HG03342 (cell line): ENCODE data around the gene STRN3.

Experiments
- ATAC-seq: cut with Tn5 transposase; IDR thresholded peaks from one replicate; pipeline ENCODE4 v1.9.1; 2021; ENCODE audit warnings: mild to moderate bottlenecking, moderate library complexity; ENCODE audit not compliant: unreplicated experiment

Gene STRN3

DNA sequence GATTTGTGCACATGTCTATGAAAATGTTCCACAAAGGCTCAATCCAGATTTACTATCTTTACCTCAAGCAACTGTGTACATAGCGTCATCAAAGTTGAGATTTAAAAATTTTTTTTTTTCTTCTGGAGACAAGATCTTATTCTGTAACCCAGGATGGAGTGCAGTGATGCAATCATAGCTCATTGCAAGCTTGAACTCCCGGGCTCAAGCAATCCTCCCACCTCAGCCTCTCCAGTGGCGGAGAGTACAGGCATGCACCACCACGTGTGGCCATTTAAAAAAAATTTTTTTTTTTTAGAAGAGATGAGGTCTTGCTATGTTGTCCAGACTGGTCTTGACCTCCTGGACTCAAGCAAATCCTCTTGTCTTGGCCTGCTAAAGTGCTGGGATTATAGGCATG, 149.5 kb downstream of the STRN3 start:
- ATAC-seq, result no peak

DNA sequence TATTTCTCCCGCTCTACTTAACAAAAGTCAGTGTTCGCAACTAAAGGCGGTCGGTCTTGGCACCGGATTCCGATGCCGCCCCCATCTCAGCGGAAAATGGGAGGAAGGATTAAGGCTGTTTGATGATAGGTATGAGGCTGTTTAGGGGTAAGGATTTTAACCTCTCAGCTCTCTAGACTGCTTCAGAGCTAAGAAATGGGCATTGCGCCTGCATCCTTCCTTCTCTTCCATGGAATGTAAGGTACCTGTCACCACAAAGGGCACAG, 150.5 kb downstream of the STRN3 start:
- ATAC-seq, result no peak

DNA sequence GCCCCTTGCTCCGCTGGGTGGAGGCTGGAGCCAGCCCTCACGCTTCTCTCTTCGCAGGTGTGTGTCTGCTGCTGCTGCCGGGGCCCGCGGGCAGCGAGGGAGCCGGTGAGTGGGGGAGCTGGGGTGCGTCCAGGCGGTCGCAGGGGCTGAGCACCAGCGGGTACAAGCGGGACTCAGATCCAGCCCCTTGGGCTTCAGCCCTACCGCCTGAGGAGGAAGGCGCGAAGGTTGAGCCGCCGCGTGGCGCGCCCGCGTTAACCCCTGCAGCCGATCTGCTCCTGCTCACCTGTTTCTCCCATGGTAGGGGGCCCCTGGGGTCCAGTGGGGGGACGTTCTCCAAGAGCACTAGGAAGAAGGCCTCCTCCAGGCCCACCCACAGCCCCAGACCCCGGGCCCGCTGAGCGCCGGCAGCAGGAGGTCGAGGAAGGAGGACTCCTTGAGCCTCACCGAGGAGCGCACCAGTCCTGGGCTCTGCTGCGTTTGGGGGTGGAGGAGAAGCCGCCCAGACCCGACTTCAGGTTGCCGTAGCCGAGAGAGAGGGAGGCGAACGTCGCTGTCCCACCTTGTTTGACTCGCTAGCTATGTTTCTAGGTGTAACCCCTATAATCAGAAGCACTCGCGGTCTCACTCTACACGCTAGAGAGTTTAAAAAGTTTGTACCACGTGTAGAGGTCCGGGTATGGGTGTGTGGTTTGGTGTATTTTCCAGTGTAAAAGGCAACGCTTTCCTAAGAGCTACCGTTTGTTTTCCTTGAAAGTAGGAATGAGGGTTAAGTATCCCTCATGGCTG, 151.0 kb downstream of the STRN3 start:
- peak; percentile 28 for ATAC-seq

DNA sequence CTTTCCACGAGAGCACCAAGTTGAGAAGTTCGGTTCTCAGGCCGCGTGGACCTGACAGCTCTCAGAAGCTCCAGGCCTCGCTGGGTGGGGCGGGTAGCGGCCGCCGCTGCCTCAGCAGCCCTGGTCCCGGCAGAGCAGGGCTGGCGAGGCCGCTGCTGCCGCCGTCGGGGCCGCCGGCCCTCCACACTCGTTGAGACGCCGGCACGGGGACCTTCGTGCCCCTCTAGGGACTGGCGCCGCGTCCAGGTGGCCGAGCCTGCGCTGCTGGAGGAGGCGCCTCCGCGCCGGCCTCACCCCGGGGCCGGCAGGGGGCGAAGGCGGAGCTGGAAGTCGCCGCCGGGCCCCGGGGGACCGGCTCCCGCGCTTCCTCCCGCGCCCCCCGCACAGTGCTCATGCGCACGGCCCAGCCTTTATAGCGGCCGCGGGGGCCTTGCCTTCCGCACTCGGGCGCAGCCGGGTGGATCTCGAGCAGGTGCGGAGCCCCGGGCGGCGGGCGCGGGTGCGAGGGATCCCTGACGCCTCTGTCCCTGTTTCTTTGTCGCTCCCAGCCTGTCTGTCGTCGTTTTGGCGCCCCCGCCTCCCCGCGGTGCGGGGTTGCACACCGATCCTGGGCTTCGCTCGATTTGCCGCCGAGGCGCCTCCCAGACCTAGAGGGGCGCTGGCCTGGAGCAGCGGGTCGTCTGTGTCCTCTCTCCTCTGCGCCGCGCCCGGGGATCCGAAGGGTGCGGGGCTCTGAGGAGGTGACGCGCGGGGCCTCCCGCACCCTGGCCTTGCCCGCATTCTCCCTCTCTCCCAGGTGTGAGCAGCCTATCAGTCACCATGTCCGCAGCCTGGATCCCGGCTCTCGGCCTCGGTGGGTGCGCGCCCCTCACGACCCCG, 151.8 kb downstream of the STRN3 start, which contains the start of gene COCH:
Gene COCH, plus strand, starts transcription at position 440 of the 879 bp plus-strand sequence. Its CDS starts 380 bp downstream, at position 820.
- ATAC-seq, result peak; percentile 62

DNA sequence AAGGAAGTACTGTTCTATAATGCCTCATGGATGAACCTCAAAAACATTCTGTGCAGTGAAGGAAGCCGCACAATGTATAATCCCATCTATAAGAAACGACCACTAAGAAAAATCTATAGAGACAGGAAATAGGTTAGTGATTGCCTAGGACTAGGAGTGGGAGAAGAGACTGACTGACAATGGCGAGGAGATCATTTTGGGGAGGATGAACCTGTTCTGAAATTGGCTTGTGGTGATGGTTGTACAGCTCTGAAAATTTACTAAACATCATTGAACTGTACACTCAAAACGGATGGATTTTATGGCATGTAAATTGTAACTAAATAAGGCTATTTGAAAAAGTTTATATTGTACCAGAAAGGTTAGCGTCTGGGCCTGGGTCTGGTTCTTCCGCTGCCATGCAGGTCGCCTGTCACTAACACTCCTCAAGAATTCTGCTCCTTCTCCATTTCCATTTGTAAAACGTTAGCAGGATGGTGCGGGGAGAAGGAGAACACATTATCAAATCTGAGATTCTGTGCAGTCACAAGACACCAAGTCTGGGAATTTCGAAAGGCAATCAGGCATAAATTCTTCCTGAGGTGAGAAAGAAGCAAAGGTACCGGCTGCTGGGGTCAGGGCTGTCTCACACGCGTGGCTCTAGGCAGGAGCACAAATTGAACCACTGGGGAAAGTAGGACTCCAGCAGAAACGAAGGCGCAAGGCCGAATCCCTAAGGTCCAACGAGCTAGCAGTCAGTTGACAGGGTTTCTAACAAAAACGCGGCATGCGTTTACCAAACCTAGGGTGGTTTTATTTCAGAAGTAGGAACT, 152.7 kb downstream of the STRN3 start:
- no peak for ATAC-seq

DNA sequence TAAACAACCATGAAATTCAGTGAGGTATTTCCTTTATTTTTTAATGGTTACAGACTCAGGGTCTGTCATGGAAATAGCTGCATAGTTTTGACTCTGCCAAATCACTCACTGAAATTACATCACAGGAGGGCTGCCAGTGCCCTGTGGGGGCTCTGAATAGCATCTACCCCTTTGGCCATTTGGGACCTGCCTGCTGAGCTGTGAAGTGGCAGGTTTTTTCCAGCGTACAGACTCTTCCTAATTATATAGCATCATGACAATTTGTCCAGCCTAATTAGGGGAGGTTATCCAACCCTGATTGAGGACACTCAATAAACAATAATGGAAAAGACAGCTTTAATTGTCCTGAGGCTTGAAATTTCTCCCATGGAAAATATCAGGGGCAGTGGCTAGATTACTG, 153.6 kb downstream of the STRN3 start:
- ATAC-seq, result no peak

DNA sequence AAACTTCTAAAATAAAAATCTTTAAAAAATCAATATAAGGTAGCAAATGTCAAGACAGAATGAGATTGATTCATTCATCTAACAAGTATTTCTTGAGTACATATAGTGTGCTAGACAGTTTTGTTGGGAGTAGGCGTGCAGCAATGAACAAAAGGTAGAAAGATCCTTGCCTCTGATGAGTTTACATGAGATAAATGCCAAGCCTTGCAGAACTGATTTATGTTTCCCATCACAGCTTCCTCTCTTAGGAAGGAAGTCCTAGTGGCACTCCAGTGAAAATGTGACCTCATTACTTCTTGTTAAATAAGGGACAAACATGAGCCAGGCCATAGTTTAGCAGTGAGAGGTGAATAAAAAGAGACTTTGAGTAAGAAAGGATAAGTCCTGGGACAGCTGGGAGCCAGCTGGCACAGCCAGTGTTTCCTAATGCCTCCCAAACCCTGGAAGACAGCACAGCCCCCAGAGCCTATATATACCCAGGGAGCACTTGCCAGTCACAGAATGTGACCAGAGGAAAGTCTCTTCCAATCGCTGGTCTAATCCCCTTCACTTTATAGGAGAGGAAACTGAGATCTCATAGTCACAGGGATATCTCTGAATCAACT, 156.5 kb downstream of the STRN3 start:
- no peak for ATAC-seq

DNA sequence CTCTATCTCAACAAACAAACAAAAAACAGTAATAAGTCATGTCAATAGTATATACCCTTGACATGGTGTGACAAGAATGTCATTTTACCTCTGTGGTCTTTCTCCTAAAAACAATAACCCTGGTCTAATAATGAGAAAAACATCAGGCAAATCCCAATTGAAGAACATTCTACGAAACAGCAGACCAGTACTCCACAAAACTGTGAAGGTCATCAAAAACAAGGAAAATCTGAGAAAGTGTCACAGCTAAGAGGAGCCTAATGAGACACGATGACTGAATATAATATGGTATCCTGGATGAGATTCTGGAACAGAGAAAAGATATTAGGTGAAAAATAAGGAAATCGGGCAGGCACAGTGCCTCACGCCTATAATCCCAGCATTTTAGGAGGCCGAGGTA, 157.4 kb downstream of the STRN3 start:
- ATAC-seq, result no peak

DNA sequence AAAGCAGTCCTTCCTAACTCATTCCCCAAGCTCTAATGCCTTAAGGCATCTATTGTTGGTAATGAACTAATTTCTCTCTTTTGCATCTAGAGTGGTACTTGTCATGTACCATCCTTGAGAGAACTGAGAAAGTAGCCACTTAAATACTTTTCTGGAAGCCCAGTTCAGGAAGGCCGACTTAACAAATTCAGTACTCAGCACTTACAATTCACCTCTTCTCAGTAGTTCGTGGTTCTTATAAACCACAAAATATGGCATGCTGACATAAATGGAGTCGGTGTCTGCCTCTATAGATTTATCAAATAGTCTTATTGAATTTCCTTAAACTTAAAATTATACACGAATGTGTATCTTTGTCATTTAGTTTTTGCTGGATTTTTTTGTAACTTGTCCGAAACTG, 161.2 kb downstream of the STRN3 start:
- ATAC-seq, result no peak

DNA sequence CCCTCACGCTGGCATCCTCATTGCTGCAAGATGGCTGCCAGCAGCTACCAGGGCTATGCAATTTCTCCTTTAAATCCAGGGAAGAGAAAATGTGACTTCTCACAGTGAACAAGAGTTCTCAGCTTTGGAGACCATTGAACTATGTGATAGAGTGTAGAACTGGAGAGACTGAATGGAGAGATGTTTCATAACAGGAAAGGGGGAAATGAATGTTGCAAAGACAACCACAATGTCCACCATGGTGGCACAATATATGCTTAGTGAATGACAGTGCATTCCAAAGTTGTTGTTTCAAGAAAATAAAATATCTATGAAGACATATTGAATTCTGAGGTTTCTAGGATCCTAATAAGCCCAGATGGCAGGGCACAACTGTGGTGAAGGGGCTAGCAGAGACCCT, 165.0 kb downstream of the STRN3 start:
- no peak for ATAC-seq

DNA sequence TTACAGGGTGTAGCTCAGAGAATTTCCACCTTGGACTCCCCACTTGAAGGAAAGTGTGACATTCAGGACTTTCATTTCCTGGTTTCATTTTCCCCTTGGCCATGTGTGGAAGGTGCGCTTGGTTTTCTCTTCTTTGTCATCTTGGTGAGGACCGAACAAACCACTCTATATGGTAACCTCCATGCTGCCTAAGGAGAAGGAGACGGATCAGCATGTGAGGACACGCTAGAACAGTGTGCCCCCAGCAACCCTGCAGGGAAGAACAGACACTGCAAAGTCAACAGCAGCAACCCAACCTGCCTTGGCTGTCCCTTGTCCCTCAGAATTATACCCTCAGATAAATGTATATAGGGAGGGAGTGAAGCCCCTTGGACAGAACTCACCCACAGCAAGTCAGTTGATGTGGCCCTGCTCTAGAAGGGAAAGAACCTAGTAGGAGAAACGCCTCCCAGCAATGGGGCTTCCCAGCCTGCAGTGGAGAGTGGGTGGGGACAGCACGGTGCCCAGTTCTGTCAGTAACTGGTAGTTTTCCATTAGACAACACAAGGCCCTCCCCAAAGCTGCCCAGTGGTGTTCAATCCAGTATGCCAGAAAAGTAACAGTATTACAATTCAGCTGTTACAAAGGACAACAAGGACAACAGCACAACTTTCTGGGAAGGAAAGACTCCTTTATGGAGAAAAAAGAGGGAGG, 170.7 kb downstream of the STRN3 start:
- peak; percentile 53 for ATAC-seq

DNA sequence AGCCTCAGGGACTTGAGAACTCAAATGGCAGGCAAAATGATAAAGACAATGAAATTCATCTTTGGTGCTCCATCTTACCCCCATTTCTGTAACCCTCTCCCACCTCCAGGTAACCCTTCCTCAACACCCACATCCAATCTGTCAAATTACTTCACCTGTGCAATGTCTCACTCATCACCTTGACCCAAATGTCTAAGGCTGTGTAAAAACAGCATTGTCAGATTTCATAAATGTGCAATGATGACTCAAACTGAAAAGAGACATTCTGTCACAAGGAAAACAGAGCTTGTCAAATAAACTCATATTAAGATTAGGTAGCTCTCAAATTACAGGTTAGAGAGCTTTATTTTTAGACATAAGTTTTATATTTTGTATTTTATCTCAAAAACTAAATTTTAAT, 171.7 kb downstream of the STRN3 start:
- peak; percentile 32 for ATAC-seq

DNA sequence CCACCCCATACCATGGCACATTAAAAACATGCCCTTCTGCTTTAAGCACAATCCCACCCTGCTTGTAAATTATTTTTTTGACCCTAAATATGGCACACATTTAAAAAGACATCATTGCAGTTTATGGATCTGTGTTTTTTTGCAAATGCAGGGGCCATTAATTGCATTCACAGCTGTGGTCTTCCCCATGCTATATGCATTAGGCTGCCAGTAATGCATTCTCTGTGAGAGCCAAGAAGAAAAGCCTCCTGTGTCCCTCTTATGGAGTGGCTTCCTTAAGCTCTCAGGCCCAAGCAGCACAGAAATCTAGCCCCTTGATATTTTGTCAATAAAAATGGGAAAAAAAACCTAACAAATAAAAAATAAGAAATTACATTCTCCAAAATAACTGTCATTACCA, 172.2 kb downstream of the STRN3 start:
- ATAC-seq, result no peak

DNA sequence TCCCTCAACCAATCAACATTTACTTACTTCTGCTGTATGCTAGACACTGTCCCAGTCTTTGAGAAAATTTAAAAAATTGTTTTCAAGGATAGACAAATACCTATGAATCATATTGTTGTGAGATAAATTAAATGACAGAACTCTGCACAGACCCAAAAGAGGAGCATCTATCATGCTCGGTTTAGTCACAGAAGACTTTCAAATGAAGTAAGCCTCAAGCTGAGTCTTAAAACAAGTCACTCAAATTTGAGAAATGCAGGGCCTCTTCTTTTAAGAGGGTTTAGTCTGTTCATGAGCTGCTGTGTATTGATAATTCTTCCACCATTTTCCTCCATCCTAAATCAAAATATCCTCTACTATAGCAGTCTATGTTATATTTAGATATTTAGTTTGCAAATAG, 176.2 kb downstream of the STRN3 start:
- no peak for ATAC-seq

DNA sequence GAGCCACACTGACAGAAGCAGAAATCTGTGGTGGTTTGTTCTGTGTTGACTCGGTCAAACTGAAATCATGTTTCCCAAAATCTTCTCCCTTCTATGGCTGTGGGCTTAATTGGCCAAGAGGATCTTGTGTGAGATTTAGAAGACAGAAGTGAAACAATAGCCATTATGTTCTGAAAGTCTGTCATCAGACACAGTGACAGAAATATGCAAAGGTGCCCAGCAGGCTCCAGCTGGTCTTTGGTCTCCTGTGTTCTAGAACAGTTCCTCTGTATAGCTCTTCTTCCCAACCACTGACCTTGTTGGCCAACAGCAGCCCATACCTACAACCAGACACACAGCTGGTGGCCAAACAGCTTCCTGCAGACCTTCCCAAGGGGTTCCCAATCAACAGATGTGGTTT, 176.8 kb downstream of the STRN3 start:
- peak; percentile 93 for ATAC-seq

DNA sequence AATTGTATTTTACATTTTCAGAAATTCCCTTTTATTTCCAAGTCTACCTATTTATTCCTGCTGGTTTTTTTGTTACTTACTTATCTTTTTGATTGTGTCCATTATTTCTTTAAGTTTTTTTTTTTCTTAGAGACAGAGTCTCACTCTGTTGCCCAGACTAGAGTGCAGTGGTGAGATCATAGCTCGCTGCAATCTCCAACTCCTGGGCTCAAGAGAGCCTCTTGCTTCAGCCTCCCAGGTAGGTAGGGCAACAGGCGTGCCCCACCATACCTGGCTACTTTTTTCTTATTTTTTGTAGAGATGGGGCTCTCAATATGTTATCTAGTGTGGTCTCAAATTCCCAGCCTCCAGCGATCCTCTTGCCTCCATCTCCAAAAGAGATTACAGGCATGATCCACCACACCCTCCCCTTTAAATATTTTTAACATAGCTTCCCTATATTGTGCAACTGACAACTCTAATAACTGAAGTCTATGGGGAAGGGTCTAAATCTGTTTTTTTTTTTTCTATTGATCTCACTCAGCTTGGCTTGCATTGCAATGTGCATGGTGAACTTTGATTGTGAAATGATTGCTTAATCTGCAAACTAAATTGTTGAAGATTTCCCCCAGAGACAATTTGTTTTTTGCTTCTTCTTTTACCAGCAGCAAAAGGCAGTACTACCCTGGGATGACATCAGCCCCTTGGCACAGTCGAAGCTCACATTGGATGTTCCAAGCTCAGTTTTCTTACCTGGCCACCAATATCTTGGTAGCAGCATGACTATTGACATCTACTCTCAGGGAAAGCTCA, 177.5 kb downstream of the STRN3 start:
- ATAC-seq, result no peak
